ENCODE measurements around the gene VSTM5.

DNA sequence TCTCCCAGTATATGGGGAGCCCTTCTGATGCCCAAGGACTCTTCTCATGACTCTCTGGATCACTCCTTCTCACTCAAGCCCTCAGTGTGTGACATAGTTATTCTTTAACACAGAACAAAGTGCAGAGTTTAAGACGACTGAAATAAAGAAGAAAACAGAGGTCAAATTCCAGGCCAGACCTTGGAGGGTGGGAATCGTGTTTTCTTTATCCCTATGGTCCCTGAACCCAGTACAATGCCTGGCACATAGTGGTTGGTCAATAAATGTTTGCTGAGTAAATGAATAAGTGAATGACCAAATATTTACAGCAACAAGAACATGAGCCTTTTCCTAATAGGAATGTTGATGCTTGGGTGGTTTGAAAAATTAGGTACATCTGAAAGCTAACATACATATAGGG lies 28.8 kb downstream of the VSTM5 start:
- TF ChIP-seq, protein P1, sequence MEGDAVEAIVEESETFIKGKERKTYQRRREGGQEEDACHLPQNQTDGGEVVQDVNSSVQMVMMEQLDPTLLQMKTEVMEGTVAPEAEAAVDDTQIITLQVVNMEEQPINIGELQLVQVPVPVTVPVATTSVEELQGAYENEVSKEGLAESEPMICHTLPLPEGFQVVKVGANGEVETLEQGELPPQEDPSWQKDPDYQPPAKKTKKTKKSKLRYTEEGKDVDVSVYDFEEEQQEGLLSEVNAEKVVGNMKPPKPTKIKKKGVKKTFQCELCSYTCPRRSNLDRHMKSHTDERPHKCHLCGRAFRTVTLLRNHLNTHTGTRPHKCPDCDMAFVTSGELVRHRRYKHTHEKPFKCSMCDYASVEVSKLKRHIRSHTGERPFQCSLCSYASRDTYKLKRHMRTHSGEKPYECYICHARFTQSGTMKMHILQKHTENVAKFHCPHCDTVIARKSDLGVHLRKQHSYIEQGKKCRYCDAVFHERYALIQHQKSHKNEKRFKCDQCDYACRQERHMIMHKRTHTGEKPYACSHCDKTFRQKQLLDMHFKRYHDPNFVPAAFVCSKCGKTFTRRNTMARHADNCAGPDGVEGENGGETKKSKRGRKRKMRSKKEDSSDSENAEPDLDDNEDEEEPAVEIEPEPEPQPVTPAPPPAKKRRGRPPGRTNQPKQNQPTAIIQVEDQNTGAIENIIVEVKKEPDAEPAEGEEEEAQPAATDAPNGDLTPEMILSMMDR (IDR thresholded peaks at IDR 0.05; ENCODE audit: low read depth, low read length): no peak
- TF ChIP-seq MYC (IDR thresholded peaks at IDR 0.05; ENCODE audit: low read depth, low read length): no peak
- TF ChIP-seq POLR2A (IDR thresholded peaks at IDR 0.05; ENCODE audit: extremely low read depth, insufficient read length): no peak
- TF ChIP-seq, protein P2, sequence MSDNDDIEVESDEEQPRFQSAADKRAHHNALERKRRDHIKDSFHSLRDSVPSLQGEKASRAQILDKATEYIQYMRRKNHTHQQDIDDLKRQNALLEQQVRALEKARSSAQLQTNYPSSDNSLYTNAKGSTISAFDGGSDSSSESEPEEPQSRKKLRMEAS (IDR thresholded peaks at IDR 0.05; ENCODE audit: low read depth, low read length): no peak

All from NB4 (cell line).